GM12891 (cell line): ENCODE data around the gene NEK10.

Source experiments
- POLR2A ChIP-seq: IDR thresholded peaks from 2 replicates; pipeline ENCODE4 v1.6.1; 2011; ENCODE audit warnings: low read depth, low read length, control low read depth
- POLR2AphosphoS5 ChIP-seq: IDR thresholded peaks from 2 replicates; pipeline ENCODE4 v1.6.1; 2011; ENCODE audit warnings: low read depth, low read length, control low read depth

GRCh38 chr3:27141668-27142067 is 227.5 kb downstream of the NEK10 start:
- no peak for TF ChIP-seq POLR2AphosphoS5
- TF ChIP-seq POLR2A, result no peak
